Endothelial cell of umbilical vein (primary cell): Measurements from ENCODE around the gene ANKIB1.

Experiments
- EZH2 ChIP-seq: IDR thresholded peaks from 2 replicates; pipeline ENCODE4 v1.6.1; 2012; ENCODE audit warnings: borderline replicate concordance, low read depth, mild to moderate bottlenecking, moderate library complexity, low read length, inconsistent platforms; ENCODE audit not compliant: severe bottlenecking
- MYC ChIP-seq: IDR thresholded peaks from one replicate; pipeline ENCODE4 v1.6.1; 2011; ENCODE audit warnings: mild to moderate bottlenecking, low read depth, low read length
- POLR2A ChIP-seq: IDR thresholded peaks from 2 replicates; pipeline ENCODE4 v1.6.1; 2012; ENCODE audit warnings: low read depth, mild to moderate bottlenecking, control low read depth, low read length
- POLR2AphosphoS5 ChIP-seq: IDR thresholded peaks from 2 replicates; pipeline ENCODE4 v1.6.1; 2012; ENCODE audit warnings: low read depth, mild to moderate bottlenecking, control low read depth, low read length, moderate library complexity; ENCODE audit not compliant: insufficient read depth
- TF ChIP-seq, protein P1 (sequence below), 2 donors: IDR thresholded peaks; 1 replicate in 1 of 2; 2 replicates in 1 of 2; pipeline ENCODE4 v1.5.1; 2011; ENCODE audit warnings: low read length in 2 of 2, mild to moderate bottlenecking in 2 of 2, moderate library complexity in 2 of 2, control low read depth in 1 of 2, inconsistent platforms in 1 of 2, low read depth in 1 of 2; ENCODE audit not compliant: insufficient read depth in 1 of 2; ENCODE audit errors: extremely low read depth in 1 of 2
- TF ChIP-seq, protein P2 (sequence below): IDR thresholded peaks from 2 replicates; pipeline ENCODE4 v1.6.1; 2011; ENCODE audit not compliant: insufficient read depth, insufficient read length

GRCh38 chr7:92246360-92247101 lies 757 bp downstream of the ANKIB1 start:
- TF ChIP-seq POLR2A (no peak), POLR2AphosphoS5 (no peak), MYC (no peak), EZH2 (no peak)
- TF ChIP-seq, protein P1, sequence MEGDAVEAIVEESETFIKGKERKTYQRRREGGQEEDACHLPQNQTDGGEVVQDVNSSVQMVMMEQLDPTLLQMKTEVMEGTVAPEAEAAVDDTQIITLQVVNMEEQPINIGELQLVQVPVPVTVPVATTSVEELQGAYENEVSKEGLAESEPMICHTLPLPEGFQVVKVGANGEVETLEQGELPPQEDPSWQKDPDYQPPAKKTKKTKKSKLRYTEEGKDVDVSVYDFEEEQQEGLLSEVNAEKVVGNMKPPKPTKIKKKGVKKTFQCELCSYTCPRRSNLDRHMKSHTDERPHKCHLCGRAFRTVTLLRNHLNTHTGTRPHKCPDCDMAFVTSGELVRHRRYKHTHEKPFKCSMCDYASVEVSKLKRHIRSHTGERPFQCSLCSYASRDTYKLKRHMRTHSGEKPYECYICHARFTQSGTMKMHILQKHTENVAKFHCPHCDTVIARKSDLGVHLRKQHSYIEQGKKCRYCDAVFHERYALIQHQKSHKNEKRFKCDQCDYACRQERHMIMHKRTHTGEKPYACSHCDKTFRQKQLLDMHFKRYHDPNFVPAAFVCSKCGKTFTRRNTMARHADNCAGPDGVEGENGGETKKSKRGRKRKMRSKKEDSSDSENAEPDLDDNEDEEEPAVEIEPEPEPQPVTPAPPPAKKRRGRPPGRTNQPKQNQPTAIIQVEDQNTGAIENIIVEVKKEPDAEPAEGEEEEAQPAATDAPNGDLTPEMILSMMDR (IDR thresholded peaks at IDR 0.05; ENCODE audit: extremely low read depth in 1 of 2, insufficient read depth in 1 of 2, low read depth in 1 of 2, low read length in 2 of 2) = no peak
- TF ChIP-seq, protein P2, sequence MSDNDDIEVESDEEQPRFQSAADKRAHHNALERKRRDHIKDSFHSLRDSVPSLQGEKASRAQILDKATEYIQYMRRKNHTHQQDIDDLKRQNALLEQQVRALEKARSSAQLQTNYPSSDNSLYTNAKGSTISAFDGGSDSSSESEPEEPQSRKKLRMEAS = no peak
